Vagina (tissue), 2 donors: Measurements from ENCODE around the gene FMC1.

ENCODE experiments used
- CTCF ChIP-seq, 3 experiments: fragments of 450-650 bp in 2 of 3; fragments of 200-600 bp in 1 of 3; sonication (generic) in 1 of 3; IDR thresholded peaks; one replicate each; pipeline ENCODE4 v1.5.1; 2017 to 2019; ENCODE audit warnings: antibody characterized with exemption in 3 of 3, mild to moderate bottlenecking in 2 of 3, moderate library complexity in 2 of 3
- POLR2A ChIP-seq, 2 donors: fragments of 450-650 bp; IDR thresholded peaks; one replicate each; pipeline ENCODE4 v1.6.1; 2017; ENCODE audit warnings: antibody characterized with exemption in 2 of 2, mild to moderate bottlenecking in 2 of 2, moderate library complexity in 2 of 2
- POLR2AphosphoS5 ChIP-seq, 2 donors: sonication (generic); formaldehyde crosslinking; IDR thresholded peaks; one replicate each; pipeline ENCODE4 v1.9.0; 2017; ENCODE audit warnings: antibody characterized with exemption in 2 of 2, mild to moderate bottlenecking in 2 of 2, low read depth in 1 of 2; ENCODE audit not compliant: insufficient read depth in 1 of 2

GRCh38 chr7:139339698-139340036 lies 1.5 kb upstream of the FMC1 start:
- no peak for TF ChIP-seq CTCF (IDR thresholded peaks at IDR 0.05)
- no peak for TF ChIP-seq POLR2AphosphoS5 (IDR thresholded peaks at IDR 0.05; ENCODE audit: insufficient read depth in 1 of 2, low read depth in 1 of 2)
- TF ChIP-seq POLR2A (IDR thresholded peaks at IDR 0.05): no peak
